ENCODE measurements around the gene RNH1.

- TF ChIP-seq CREB1 (IDR thresholded peaks at IDR 0.05; ENCODE audit: low read depth), result no peak
- TF ChIP-seq SIX5 (IDR thresholded peaks at IDR 0.05; ENCODE audit: low read depth, low read length, severe bottlenecking), result no peak
- no peak for TF ChIP-seq TCF12 (IDR thresholded peaks at IDR 0.05; ENCODE audit: low read depth, low read length)
- no peak for TF ChIP-seq ASH2L (IDR thresholded peaks at IDR 0.05; ENCODE audit: borderline replicate concordance, low read depth)
- TF ChIP-seq TAF1 (IDR thresholded peaks at IDR 0.05; ENCODE audit: borderline replicate concordance, low read depth, low read length), result no peak
- no peak for TF ChIP-seq SP1 (IDR thresholded peaks at IDR 0.05; ENCODE audit: low read depth, low read length)
Measured at GRCh38 chr11:490930-491260, 16.1 kb downstream of the RNH1 start.
